Measurements from ENCODE around the gene BCLAF1. TPM values are rescaled to one million over a fixed set of nuclear protein-coding genes. Genes with fewer than 3 reads are reported as not detected.

Gene BCLAF1
- total RNA-seq, 3 donors from 2014 or later, result 136 to 218 (median 151) TPM

DNA sequence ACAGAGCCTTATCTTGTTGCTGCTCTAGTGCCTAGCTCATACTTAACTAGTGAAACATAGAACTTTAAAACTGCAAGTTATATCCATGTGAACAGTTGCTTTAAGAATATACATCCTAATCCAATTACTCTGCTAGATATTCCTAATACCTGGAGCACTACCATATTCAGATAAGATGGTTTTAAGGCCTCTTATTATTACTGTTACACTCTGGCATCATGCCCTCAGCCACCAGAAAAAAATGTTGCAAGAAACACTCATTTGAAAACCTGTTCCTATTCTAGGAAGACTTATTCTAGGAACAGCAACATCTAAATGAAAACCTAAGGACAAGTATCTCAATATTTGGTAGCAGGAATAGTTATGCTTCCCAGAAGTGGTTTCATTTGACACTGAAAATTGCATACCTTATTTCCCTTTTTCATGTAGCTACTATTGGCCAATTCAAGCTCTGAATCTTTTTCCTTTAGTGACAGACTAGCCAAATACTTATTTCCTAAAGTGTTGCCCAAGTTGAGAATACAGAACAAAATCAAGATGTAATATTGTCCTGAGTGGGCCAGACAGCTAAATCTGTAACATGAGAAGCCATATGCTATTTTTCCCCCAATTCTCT lies 34.7 kb downstream of the BCLAF1 start:
- H3K27me3 ChIP-seq, result no peaks in the 10 kb centered on the region
- intact Hi-C loops (cut with DNase I; ENCODE audit: low total_unique reads), result no loop called here
- H3K4me3 ChIP-seq, result no peak overlapping the region
- no peaks in the 10 kb centered on the region for H3K4me1 ChIP-seq
- no peaks in the 10 kb centered on the region for H3K36me3 ChIP-seq
- TF ChIP-seq POLR2AphosphoS5 (IDR thresholded peaks at IDR 0.05) (no peak), POLR2A (IDR thresholded peaks at IDR 0.05) (no peak)
- TF ChIP-seq, protein P1, sequence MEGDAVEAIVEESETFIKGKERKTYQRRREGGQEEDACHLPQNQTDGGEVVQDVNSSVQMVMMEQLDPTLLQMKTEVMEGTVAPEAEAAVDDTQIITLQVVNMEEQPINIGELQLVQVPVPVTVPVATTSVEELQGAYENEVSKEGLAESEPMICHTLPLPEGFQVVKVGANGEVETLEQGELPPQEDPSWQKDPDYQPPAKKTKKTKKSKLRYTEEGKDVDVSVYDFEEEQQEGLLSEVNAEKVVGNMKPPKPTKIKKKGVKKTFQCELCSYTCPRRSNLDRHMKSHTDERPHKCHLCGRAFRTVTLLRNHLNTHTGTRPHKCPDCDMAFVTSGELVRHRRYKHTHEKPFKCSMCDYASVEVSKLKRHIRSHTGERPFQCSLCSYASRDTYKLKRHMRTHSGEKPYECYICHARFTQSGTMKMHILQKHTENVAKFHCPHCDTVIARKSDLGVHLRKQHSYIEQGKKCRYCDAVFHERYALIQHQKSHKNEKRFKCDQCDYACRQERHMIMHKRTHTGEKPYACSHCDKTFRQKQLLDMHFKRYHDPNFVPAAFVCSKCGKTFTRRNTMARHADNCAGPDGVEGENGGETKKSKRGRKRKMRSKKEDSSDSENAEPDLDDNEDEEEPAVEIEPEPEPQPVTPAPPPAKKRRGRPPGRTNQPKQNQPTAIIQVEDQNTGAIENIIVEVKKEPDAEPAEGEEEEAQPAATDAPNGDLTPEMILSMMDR (IDR thresholded peaks at IDR 0.05), result no peak
- H3K9me3 ChIP-seq, result no peaks in the 10 kb centered on the region
- DNase-seq (ENCODE audit: low spot score in 2 of 2), result no peak
- H3K27ac ChIP-seq, result no peak overlapping the region

DNA sequence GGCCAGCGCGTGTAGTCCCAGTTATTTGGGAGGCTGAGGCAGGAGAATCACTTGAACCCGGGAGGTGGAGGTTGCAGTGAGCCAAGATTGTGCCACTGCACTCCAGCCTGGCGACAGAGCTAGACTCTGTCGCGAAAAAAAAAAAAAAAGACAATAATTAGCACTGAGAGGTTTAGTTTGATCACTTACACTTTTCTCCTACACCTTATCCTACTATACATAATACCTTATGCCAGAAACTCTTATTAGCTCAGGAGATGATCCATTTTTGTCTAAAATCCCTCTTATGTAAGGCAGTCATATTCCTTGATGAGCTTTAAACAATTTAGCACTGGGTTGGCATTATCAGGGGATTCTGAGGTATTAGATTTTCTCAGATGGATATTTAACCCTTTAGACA lies 35.9 kb downstream of the BCLAF1 start:
- Histone ChIP-seq H3K36me3 (no peaks in the 10 kb centered on the region), H3K27me3 (no peaks in the 10 kb centered on the region), H3K9me3 (no peaks in the 10 kb centered on the region), H3K27ac (no peak overlapping the region), H3K4me3 (no peak overlapping the region), H3K4me1 (no peaks in the 10 kb centered on the region)
- DNase-seq (ENCODE audit: low spot score in 2 of 2), result no peak
- intact Hi-C loops (cut with DNase I; ENCODE audit: low total_unique reads), result no loop called here
- TF ChIP-seq POLR2A (IDR thresholded peaks at IDR 0.05) (no peak), POLR2AphosphoS5 (IDR thresholded peaks at IDR 0.05) (no peak)
- TF ChIP-seq, protein P1 (IDR thresholded peaks at IDR 0.05), result no peak

DNA sequence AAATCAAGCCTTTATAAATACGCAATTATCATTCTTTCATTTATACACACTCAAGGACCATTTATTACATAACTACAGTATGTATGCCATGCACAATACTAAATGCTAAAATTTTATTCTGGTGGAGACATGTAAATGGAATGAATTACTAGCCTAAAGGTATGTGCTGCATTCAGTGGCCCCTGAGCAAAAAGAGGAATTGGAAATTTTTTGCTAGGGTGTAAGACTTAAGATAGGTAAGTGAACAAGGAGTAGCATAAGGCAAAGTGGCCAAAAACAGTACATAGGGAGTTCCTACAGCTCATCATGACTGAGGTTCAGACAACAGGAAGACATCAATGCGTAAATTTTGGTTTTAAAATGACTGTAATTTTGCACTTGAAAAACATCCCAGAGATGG lies 37.2 kb downstream of the BCLAF1 start:
- intact Hi-C loops (cut with DNase I; ENCODE audit: low total_unique reads), result no loop called here

DNA sequence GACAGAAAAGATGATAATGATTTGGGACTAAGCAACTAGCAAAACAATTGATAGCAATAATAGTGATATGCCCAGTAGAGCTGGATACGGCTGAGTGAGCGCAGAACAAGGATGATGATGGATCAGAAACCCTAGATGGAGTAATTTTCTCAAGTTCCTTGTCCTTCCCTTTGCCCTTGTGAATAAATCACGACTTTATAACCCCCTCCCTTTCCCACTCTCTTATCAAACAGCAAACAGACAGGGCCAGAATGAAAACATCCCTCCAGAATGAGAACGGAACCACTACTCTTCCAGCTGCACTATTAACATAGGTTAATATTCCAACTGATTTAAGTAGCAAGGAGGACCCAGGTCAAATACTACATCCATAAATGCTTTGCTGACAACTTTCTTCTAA lies 38.3 kb downstream of the BCLAF1 start:
- Histone ChIP-seq H3K27ac (no peak overlapping the region), H3K36me3 (no peaks in the 10 kb centered on the region), H3K4me1 (no peaks in the 10 kb centered on the region), H3K4me3 (no peak overlapping the region), H3K9me3 (no peaks in the 10 kb centered on the region), H3K27me3 (no peaks in the 10 kb centered on the region)
- DNase-seq (ENCODE audit: low spot score in 2 of 2), result no peak
- TF ChIP-seq, protein P1 (IDR thresholded peaks at IDR 0.05), result no peak
- TF ChIP-seq POLR2AphosphoS5 (IDR thresholded peaks at IDR 0.05) (no peak), POLR2A (IDR thresholded peaks at IDR 0.05) (no peak)
- intact Hi-C loops (cut with DNase I; ENCODE audit: low total_unique reads), result no loop called here

More for the DNA sequence above, 37.2 kb downstream of the BCLAF1 start:
- H3K27me3 ChIP-seq, result no peaks in the 10 kb centered on the region
- H3K9me3 ChIP-seq, result no peaks in the 10 kb centered on the region
- no peaks in the 10 kb centered on the region for H3K4me1 ChIP-seq
- no peak overlapping the region for H3K4me3 ChIP-seq
- TF ChIP-seq POLR2A (IDR thresholded peaks at IDR 0.05), result no peak
- TF ChIP-seq POLR2AphosphoS5 (IDR thresholded peaks at IDR 0.05), result no peak
- TF ChIP-seq, protein P1 (IDR thresholded peaks at IDR 0.05), result no peak
- no peak overlapping the region for H3K27ac ChIP-seq
- DNase-seq (ENCODE audit: low spot score in 2 of 2), result no peak
- H3K36me3 ChIP-seq, result no peaks in the 10 kb centered on the region

DNA sequence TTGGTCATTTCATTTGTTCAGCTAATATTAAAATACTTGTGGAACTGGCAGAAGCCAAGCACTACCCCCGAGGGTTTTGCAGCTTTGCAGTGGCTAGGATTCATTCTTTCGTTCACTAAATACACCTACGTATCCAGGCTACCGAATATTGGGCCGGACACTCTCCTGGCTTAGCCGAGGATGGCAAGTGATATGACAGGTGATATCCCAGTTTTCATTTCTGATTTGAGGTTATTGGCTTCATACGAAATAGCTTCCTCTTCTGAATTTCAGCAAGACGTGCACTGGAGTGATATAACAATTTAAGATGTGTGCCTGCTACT lies 39.0 kb downstream of the BCLAF1 start:
- no peaks in the 10 kb centered on the region for H3K4me1 ChIP-seq
- intact Hi-C loops (cut with DNase I; ENCODE audit: low total_unique reads), result no loop called here
- H3K27me3 ChIP-seq, result no peaks in the 10 kb centered on the region
- TF ChIP-seq, protein P1 (IDR thresholded peaks at IDR 0.05), result no peak
- no peak for TF ChIP-seq POLR2A (IDR thresholded peaks at IDR 0.05)
- no peak for TF ChIP-seq POLR2AphosphoS5 (IDR thresholded peaks at IDR 0.05)
- no peak overlapping the region for H3K27ac ChIP-seq
- no peaks in the 10 kb centered on the region for H3K9me3 ChIP-seq
- H3K4me3 ChIP-seq, result peak overlapping the region; percentile 64 to 77 (median 76)
- no peak for DNase-seq (ENCODE audit: low spot score in 2 of 2)
- no peaks in the 10 kb centered on the region for H3K36me3 ChIP-seq

Data from breast epithelium (tissue), 4 donors.